Esophagus (tissue), 2 donors: Measurements from ENCODE around the gene SORCS3. TPM values are rescaled to one million over a fixed set of nuclear protein-coding genes. Genes with fewer than 3 reads are reported as not detected.
"Not testable (repeated sequence)": the region's sequence is repeated elsewhere in the genome, so short reads cannot be mapped to it uniquely, and the experiment has no call there.

Experiments
- H3K27ac ChIP-seq, 2 donors: one replicate each; pipeline ENCODE4 v1.5.1; 2013; ENCODE audit warnings: low read depth in 2 of 2, mild to moderate bottlenecking in 2 of 2, inconsistent platforms in 1 of 2, low read length in 1 of 2, moderate library complexity in 1 of 2
- H3K27me3 ChIP-seq, 2 donors: one replicate each; pipeline ENCODE4 v1.6.1; 2013; ENCODE audit warnings: low read length in 2 of 2, control low read depth in 1 of 2, mild to moderate bottlenecking in 1 of 2; ENCODE audit not compliant: insufficient read depth in 2 of 2, control insufficient read depth in 1 of 2
- H3K36me3 ChIP-seq, 2 donors: one replicate each; pipeline ENCODE4 v1.6.1; 2013; ENCODE audit warnings: low read length in 1 of 2; ENCODE audit not compliant: control insufficient read depth in 2 of 2, insufficient read depth in 2 of 2
- H3K4me1 ChIP-seq, 2 donors: one replicate each; pipeline ENCODE4 v1.6.1; 2013; ENCODE audit warnings: low read length in 1 of 2; ENCODE audit not compliant: control insufficient read depth in 2 of 2, insufficient read depth in 2 of 2
- H3K4me3 ChIP-seq, 2 donors: one replicate each; pipeline ENCODE4 v1.5.1; 2013; ENCODE audit warnings: low read length in 2 of 2, mild to moderate bottlenecking in 2 of 2, low read depth in 1 of 2, moderate library complexity in 1 of 2
- H3K9me3 ChIP-seq, 2 donors: one replicate each; pipeline ENCODE4 v1.6.1; 2013; ENCODE audit warnings: mild to moderate bottlenecking in 2 of 2, low read depth in 1 of 2, low read length in 1 of 2, moderate library complexity in 1 of 2; ENCODE audit not compliant: control insufficient read depth in 2 of 2, insufficient read depth in 1 of 2
- WGBS, 2 donors: extraction: QIAGEN DNeasy Blood & Tissue Kit; methylation state at CpG; one replicate each; pipeline ENCODE4 v1.1.7; 2013; 5-methylcytosine and 5-hydroxymethylcytosine counted together
- polyA plus RNA-seq, 2 donors: library from polyadenylated mRNA; stranded (reverse); fragments of 200-250 nt; gene quantifications; one replicate each; pipeline ENCODE4 v1.2.3, GENCODE V29; 2013
- donor health status: healthy with polysubstance abuse.
- donor health status: Bipolar disorder and iron deficiency.

SORCS3 gene
- polyA plus RNA-seq, 2 donors, result 0.02 to 0.04 TPM

- Histone ChIP-seq H3K4me3 (no peak overlapping the region), H3K4me1 (no peaks in the 10 kb centered on the region), H3K9me3 (no peaks in the 10 kb centered on the region), H3K36me3 (no peaks in the 10 kb centered on the region), H3K27me3 (no peaks in the 10 kb centered on the region), H3K27ac (no peak overlapping the region)
- 39 to 79% methylated on average over 1 of the region's 1 CpG for WGBS, 2 donors
These were observed 45.7 kb downstream of the SORCS3 start for GRCh38 chr10:104686829-104687228.

DNA sequence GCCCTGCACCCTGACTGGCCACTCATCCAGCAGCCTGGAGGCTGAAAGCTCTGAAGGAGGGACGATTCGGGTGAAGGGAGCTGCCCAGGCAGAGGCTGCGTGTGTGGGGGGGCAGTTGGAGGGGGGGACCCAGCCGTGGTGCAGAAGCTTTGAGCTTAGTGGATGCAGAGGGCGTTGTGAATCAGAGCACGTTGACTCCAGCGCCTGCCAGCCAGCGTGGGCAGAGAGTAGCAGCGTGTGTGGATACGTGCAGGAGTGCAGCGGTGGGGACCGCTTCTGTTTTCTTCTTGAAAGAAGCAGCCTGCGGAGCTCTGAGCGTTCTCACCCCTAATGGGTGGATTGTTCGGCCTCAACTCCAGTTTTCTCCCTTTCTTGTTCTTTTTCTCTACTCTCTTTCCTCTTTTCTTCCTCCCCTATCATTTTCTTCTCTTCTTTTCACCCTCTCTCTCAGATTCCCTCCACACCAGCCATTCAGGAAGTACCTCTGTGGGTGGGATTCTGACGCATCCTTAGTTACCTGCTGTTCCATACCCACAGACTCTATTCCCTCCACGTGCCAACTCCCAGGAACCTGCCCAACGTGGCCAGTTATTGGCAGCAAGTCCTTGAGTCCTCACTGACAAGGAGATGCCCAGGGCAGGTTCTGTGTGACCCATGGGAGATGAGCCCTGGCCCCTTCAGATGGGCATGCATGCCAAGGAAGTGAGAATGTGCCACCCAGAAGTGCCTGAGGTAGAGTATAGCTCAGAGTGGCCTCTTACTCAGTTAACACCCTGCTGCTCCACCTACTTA is 47.4 kb downstream of the SORCS3 start:
- no peaks in the 10 kb centered on the region for H3K4me1 ChIP-seq
- no peaks in the 10 kb centered on the region for H3K9me3 ChIP-seq
- no peaks in the 10 kb centered on the region for H3K27me3 ChIP-seq
- WGBS, 2 donors, result 51 to 63% methylated on average over 18 of the region's 18 CpGs
- no peak overlapping the region for H3K27ac ChIP-seq
- H3K36me3 ChIP-seq, result no peaks in the 10 kb centered on the region
- H3K4me3 ChIP-seq, result no peak overlapping the region

- Histone ChIP-seq H3K9me3 (no peaks in the 10 kb centered on the region), H3K27me3 (no peaks in the 10 kb centered on the region), H3K27ac (no peak overlapping the region), H3K4me3 (no peak overlapping the region), H3K36me3 (no peaks in the 10 kb centered on the region), H3K4me1 (no peaks in the 10 kb centered on the region)
- 74 to 75% methylated on average over 2 of the region's 2 CpGs for WGBS, 2 donors
These were observed 48.0 kb downstream of the SORCS3 start for GRCh38 chr10:104689105-104689504.

DNA sequence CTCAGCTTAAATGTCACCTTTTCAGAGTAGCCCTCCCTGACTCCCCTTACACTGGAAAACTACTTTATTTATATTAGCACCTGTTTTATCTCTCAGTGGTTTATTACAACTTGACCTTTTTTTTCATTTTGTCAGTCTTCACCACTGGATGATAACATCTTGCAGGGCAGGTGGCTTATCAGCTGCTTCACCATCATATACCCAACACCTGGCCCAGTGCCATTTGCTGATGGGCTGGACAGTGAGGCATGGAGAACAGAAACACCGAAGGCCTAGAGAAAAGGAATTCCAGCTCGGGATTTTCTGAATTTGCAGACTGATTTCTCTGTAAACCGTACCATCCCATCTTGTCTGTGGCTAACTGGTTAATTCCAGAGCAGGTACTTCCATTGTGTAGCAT is 48.5 kb downstream of the SORCS3 start:
- Histone ChIP-seq H3K27ac (no peak overlapping the region), H3K4me3 (no peak overlapping the region), H3K36me3 (no peaks in the 10 kb centered on the region), H3K4me1 (no peaks in the 10 kb centered on the region), H3K9me3 (no peaks in the 10 kb centered on the region), H3K27me3 (no peaks in the 10 kb centered on the region)
- WGBS, 2 donors, result 65 to 79% methylated on average over 3 of the region's 3 CpGs

DNA sequence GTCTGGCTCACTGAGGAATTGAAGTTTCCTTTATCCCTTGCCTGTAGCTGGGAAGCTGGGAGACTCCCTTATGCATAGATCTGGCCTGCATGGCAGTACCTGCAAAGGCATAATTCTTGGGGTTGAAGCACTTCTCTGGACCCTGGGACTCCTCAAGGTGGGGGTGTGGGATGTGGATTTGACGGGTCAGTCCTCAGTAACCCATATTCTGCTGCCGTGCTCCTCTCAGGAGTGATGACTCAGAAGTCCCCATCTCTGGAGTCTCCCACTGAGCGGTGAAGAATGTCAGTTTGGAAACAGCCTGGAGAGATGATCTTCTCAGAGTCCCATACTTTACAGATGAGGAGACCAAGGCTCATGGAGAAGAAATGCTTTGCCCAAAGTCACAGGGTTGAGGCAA is 49.0 kb downstream of the SORCS3 start:
- 79 to 84% methylated on average over 3 of the region's 3 CpGs for WGBS, 2 donors

GRCh38 chr10:104690959-104691358 is 49.9 kb downstream of the SORCS3 start:
- Histone ChIP-seq H3K27me3 (no peaks in the 10 kb centered on the region), H3K9me3 (no peaks in the 10 kb centered on the region), H3K4me1 (no peaks in the 10 kb centered on the region), H3K4me3 (no peak overlapping the region), H3K36me3 (no peaks in the 10 kb centered on the region), H3K27ac (no peak overlapping the region)
- WGBS, 2 donors, result 45 to 46% methylated on average over 1 of the region's 1 CpG

More for the DNA sequence above, 49.0 kb downstream of the SORCS3 start:
- H3K9me3 ChIP-seq, result no peaks in the 10 kb centered on the region
- H3K27ac ChIP-seq, result no peak overlapping the region
- H3K4me1 ChIP-seq, result no peaks in the 10 kb centered on the region
- H3K4me3 ChIP-seq, result no peak overlapping the region
- no peaks in the 10 kb centered on the region for H3K27me3 ChIP-seq
- no peaks in the 10 kb centered on the region for H3K36me3 ChIP-seq

GRCh38 chr10:104694074-104694473 is 53.0 kb downstream of the SORCS3 start:
- no peaks in the 10 kb centered on the region for H3K36me3 ChIP-seq
- no peaks in the 10 kb centered on the region for H3K9me3 ChIP-seq
- H3K4me3 ChIP-seq, result no peak overlapping the region
- no peaks in the 10 kb centered on the region for H3K27me3 ChIP-seq
- H3K27ac ChIP-seq, result no peak overlapping the region
- no peaks in the 10 kb centered on the region for H3K4me1 ChIP-seq
- WGBS, 2 donors, result 6 to 12% methylated on average over 1 of the region's 1 CpG

- not testable (repeated sequence) for H3K27me3 ChIP-seq, H3K27ac ChIP-seq, H3K4me3 ChIP-seq, H3K9me3 ChIP-seq, H3K36me3 ChIP-seq, H3K4me1 ChIP-seq
- WGBS, 2 donors, result 85 to 86% methylated on average over 4 of the region's 4 CpGs
These were observed 62.2 kb downstream of the SORCS3 start for GRCh38 chr10:104703262-104703661.

DNA sequence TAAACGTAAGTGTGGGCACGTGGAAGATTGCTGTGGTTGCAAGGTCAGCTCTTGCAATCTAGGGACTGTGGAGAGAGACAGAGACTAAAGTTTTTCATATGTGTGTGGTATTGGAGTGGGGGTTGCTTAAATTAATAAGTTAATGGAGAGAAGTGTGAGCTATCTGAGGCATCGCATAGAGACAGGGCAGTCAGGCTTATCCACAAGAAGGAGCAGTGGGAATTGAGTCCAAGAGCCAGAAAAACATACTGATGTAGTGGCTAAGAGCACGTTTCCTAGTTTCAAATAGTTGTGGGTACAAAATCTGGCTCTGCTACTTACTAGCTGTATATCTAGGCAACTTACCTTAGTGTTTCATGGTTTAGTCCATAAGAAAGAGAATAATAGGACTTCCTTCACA is 65.8 kb downstream of the SORCS3 start:
- no peaks in the 10 kb centered on the region for H3K4me1 ChIP-seq
- H3K9me3 ChIP-seq, result no peaks in the 10 kb centered on the region
- no peak overlapping the region for H3K4me3 ChIP-seq
- 65 to 75% methylated on average over 4 of the region's 4 CpGs for WGBS, 2 donors
- no peaks in the 10 kb centered on the region for H3K36me3 ChIP-seq
- no peak overlapping the region for H3K27ac ChIP-seq
- H3K27me3 ChIP-seq, result no peaks in the 10 kb centered on the region
